ENCODE data around the gene PANK2.
"Not testable (repeated sequence)": the region's sequence is repeated elsewhere in the genome, so short reads cannot be mapped to it uniquely, and the experiment has no call there.

The PANK2 gene

DNA sequence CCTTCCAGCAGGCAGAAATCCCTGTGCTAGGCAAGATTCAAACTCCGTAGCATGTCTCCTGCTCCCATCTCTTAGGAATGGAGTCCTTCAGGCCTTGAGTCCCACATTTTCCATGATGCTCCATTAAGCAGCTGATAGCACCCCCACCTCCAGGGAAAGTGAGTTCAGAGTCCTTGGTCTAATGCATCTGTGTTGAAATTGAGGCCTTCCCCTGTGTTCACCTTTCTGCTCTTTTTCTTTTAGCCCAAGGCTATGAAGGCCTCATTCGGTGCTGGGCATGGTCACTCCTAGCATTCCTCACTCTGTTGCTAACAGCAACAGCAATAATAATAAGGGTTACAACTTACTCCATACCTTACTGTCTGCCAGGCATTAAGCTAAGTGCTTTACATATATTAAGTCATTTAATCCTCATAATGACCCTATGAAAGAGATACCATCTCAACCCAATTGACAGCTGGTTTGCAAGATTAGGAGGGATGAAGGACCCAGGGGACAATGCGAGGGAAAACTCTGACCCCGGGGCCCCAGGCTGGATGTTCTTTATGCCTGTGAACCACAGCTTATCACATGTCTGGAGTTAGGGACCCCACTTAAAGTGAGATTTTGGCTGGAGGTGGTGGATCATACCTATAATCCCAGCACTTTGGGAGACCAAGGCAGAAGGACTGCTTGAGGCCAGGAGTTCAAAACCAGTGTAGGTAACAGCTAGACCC is 17.5 kb upstream of the PANK2 start:
- no peak for DNase-seq

DNA sequence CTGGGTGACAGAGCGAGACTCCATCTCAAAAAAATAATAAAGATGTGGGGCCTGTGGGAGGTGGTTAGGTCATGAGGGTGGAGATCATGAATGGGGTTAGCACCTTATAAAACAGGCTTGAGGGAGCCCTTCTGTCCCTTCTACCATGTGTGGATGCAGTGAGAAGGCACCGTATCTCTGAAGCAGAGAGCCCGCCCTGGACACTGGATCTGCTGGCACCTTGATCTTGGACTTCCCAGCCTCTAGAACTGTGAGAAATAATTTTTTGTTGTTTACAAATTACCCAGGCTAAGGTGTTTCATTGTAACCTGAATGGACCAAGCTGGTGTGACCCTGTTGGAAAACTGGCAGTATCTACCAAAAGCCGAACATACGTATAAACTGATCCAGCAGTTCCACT is 15.7 kb upstream of the PANK2 start:
- DNase-seq, result no peak

- peak; percentile 62 for DNase-seq
Observed at GRCh38 chr20:3874194-3874844, 14.9 kb upstream of the PANK2 start.

- DNase-seq, result no peak
Observed at GRCh38 chr20:3875378-3875974, 13.7 kb upstream of the PANK2 start.

DNA sequence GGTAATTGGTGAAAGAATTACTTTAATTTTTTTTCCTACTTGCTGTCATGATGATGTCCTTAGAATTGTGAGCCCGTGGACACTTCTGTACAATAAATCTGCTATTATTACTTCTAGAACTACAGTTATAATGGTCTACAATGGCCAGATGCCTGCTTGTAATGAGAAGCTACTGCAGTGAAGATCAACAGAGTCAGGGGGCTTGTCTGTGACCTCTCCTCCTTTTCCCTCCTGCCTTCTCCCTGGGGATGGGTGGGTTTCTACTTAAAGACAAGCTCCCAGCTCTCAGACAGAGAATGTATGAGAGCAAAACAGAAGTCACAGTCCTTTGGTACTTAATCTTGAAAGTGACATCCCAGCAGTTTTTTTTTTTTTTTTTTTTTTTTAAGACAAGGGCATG is 13.2 kb upstream of the PANK2 start:
- no peak for DNase-seq

- no peak for DNase-seq
Observed at GRCh38 chr20:3876676-3877075, 12.5 kb upstream of the PANK2 start.

- not testable (repeated sequence) for DNase-seq
Observed at GRCh38 chr20:3878921-3879274, 10.3 kb upstream of the PANK2 start.

- DNase-seq, result no peak
Observed at GRCh38 chr20:3885715-3886114, 3.5 kb upstream of the PANK2 start.

GRCh38 chr20:3887876-3888620 is 1.1 kb upstream of the PANK2 start:
- peak; percentile 41 for DNase-seq

- peak; percentile 54 for DNase-seq
Observed at GRCh38 chr20:3889489-3890397, 556 bp downstream of the PANK2 start.

GRCh38 chr20:3890398-3890751 is 1.2 kb downstream of the PANK2 start:
- DNase-seq, result no peak

DNA sequence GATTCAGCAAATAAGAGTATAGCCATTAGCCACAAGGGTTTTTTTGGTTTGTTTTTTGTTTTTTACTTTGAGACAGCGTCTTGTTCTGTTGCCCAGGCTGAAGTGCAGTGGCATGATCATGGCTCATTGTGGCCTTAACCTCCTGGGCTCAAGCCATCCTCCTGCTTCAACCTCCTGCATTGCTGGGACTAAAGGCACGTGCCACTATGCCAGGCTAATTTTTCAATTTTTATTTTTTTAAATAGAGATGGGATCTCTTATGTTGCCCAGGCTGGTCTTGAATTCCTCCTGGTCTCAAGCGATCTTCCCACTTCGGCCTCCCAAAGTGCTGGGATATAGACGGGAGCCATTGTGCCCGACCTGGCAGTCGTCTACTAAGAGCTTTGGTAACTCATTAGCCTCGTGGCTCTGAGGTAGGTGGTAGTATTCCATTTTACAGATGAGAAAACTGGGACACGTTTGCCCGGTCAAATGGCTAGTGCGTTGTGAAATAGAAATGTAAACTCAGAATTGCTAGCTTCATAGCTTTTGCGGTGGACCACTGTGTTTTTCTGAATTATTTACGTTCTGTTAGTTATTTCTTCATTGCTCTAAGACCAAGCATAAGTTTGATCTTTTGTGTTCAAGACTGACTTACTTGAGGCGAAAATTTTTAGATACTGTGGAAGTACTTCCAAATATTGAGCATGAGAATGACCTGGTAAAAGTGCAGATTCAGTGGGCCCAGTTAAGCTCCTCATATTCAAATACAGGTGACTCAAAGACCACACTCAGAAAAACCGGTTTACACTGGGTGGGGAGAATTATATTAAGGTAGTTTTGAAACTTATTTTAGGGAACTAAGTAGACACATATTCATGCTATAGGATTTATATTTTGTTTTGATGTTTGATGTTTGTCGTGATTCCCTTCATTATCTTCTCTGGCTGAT is 2.1 kb downstream of the PANK2 start:
- DNase-seq, result no peak

- no peak for DNase-seq
Observed at GRCh38 chr20:3894796-3895195, 5.6 kb downstream of the PANK2 start.

GRCh38 chr20:3896302-3896701 is 7.1 kb downstream of the PANK2 start:
- no peak for DNase-seq

DNA sequence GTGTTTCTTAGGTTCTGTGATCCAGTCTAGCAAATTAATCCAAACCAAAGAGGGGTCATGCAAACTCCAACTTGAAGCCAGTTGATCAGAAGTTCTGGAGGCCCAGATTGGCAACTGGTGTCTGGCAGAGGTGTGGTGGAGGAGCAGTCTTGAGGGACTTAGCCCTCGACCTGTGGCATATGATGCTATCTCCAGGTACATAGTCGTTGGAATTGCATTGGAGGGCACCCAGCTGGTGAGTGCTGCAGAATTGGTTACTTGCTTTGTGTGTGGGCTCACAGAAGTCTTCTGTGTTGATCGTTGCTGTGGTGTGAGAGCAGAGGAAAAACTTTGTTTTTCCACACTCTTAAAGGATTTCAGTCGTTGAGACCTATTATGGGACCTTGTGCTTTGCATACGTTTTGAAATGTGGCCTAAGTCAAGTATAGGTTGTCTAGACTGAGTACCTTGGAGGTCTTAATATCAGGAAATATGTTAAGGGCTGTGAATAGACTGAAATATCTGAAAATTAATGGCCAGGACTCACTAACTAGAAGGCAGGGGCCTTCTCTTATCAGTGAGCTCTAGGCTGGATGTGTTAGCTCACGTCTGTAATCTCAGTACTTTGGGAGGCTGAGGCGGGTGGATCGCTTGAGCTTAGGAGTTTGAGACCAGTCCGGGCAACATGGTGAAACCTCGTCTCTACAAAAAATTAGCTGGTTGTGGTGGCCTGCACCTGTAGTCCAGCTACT is 7.8 kb downstream of the PANK2 start:
- DNase-seq, result no peak

GRCh38 chr20:3898181-3898580 is 9.0 kb downstream of the PANK2 start:
- DNase-seq, result not testable (repeated sequence)

GRCh38 chr20:3898639-3899038 is 9.5 kb downstream of the PANK2 start:
- no peak for DNase-seq

DNA sequence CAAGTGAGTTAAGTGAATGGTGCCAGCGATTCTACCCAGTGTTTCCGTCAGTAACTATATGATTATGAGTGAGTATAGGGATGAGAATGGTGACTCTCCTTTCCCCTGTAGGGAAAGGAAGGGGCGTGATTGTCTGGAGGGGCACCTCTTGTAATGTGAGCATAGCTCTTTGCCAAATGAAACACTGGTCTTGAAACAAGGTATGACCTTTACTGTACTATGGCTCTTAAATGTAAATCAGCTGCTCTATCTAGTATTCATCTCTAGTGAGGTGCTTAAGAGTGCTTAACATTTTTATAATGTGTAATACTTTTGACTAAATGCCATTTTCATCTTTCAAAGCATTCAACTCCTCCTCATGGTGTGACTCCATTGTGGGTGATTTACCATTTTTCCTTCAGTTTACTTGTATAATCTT is 11.0 kb downstream of the PANK2 start:
- no peak for DNase-seq

DNA sequence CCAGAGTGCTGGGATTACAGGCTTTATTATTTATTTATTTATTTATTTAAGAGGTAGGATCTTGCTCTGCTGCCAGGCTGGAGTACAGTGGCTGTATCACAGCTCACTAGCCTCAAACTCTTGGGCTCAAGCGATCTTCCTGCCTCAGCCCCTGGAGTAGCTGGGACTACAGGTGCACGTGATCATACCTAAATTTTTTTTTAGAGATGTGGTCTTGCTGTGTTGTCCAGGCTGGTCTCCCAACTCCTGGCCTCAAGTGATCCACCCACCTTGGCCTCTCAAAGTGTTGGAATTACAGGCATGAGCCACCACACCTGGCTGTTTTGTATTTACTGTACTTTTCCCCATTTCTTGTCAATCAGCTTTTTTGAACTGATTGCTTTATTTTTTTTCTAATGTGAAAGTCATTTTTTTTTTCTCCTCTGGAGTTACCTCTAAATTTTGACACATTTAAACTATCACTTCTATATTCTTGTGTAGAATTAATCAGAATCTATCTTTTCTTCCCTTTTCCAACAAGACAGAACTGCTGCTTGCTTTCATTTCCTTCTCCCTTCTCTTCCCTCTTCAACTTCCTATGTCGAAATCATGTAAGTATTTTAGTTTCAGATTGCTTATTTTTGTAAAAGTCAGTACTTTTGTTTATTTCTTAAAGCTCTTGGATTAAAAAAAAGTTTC is 12.0 kb downstream of the PANK2 start:
- DNase-seq, result no peak

Data from femur (tissue), 1 donor.